H1 (cell line): Measurements from ENCODE around the gene HRH1. TPM values are rescaled to one million over a fixed set of nuclear protein-coding genes. Genes with fewer than 3 reads are reported as not detected.

Experiments
- CTCF ChIA-PET: fragments of 300-600 bp; sonication (Branson Sonifier 250); formaldehyde crosslinking; loops from one replicate; lab custom pipeline; 2021; ENCODE audit not compliant: partially characterized antibody; lab: Charles Lee
- POLR2A ChIA-PET: fragments of 300-600 bp; sonication (Branson Sonifier 250); formaldehyde crosslinking; loops from one replicate; lab custom pipeline; 2021; ENCODE audit warnings: inconsistent platforms; ENCODE audit not compliant: partially characterized antibody; lab: Charles Lee
- DNase-seq, 2 experiments: peaks; one replicate each; pipeline versions ENCODE4 v3.0.0 to v3.0.0-alpha.2; 2010 to 2022; ENCODE audit warnings: low spot score in 2 of 2, low read depth in 1 of 2, mixed read lengths in 1 of 2
- FAIRE-seq: peaks from 2 replicates; lab custom pipeline; 2011; peaks lifted over from hg19 to GRCh38; lab: Jason Lieb, UNC
- H2AFZ ChIP-seq: 2 replicates; pipeline ENCODE4 v1.8.1; 2012; ENCODE audit warnings: low read length, inconsistent platforms
- H2AK5ac ChIP-seq: 2 replicates; pipeline ENCODE4 v1.6.1; 2013; ENCODE audit warnings: low read depth, low read length
- H2BK120ac ChIP-seq: replicated peaks from 2 replicates; pipeline ENCODE3; 2013; ENCODE audit warnings: low read depth, low read length, inconsistent platforms
- H2BK12ac ChIP-seq: 2 replicates; pipeline ENCODE4 v1.6.1; 2013; ENCODE audit warnings: low read depth, low read length
- H2BK15ac ChIP-seq: 2 replicates; pipeline ENCODE4 v1.6.1; 2013; ENCODE audit warnings: low read length
- H2BK20ac ChIP-seq: 2 replicates; pipeline ENCODE4 v1.6.1; 2013; ENCODE audit warnings: low read length
- H2BK5ac ChIP-seq: 2 replicates; pipeline ENCODE4 v1.6.1; 2013; ENCODE audit warnings: low read depth, low read length
- H3K14ac ChIP-seq: 2 replicates; pipeline ENCODE4 v1.6.1; 2013; ENCODE audit warnings: inconsistent platforms; ENCODE audit not compliant: insufficient read length
- H3K18ac ChIP-seq: 2 replicates; pipeline ENCODE4 v1.6.1; 2013; ENCODE audit warnings: low read length; ENCODE audit errors: extremely low read depth
- H3K23ac ChIP-seq: 2 replicates; pipeline ENCODE4 v1.6.1; 2013; ENCODE audit warnings: inconsistent platforms; ENCODE audit not compliant: insufficient read length
- H3K23me2 ChIP-seq: 2 replicates; pipeline ENCODE4 v1.6.1; 2013; ENCODE audit warnings: low read depth, low read length
- H3K27ac ChIP-seq: 2 replicates; pipeline ENCODE4 v1.6.1; 2011; ENCODE audit warnings: low read depth, low read length, inconsistent platforms
- H3K27me3 ChIP-seq, 4 experiments: replicated peaks in 1 of 4; 1 replicate in 1 of 4; 2 replicates in 3 of 4; pipeline versions ENCODE4 v1.6.1 to v1.8.1; 2011 to 2013; ENCODE audit warnings: low read length in 3 of 4, mild to moderate bottlenecking in 3 of 4, inconsistent platforms in 2 of 4, mixed read lengths in 2 of 4, moderate library complexity in 1 of 4; ENCODE audit not compliant: control insufficient read depth in 3 of 4, insufficient read depth in 3 of 4; ENCODE audit errors: extremely low read depth in 1 of 4
- H3K36me3 ChIP-seq, 4 experiments: 2 replicates each; pipeline versions ENCODE4 v1.6.1 to v1.8.1; 2011 to 2013; ENCODE audit warnings: mild to moderate bottlenecking in 4 of 4, low read length in 3 of 4, moderate library complexity in 2 of 4, control low read depth in 1 of 4, inconsistent platforms in 1 of 4; ENCODE audit not compliant: insufficient read depth in 4 of 4, control insufficient read depth in 2 of 4
- H3K4ac ChIP-seq: replicated peaks from 2 replicates; pipeline ENCODE3; 2013; ENCODE audit warnings: low read length, low read depth, mixed read lengths, inconsistent platforms; ENCODE audit not compliant: insufficient read length
- H3K4me1 ChIP-seq, 4 experiments: replicated peaks in 1 of 4; 1 replicate in 1 of 4; 2 replicates in 3 of 4; pipeline versions ENCODE4 v1.6.1 to v1.8.1; 2011 to 2013; ENCODE audit warnings: low read length in 3 of 4, inconsistent platforms in 2 of 4, mixed read lengths in 1 of 4; ENCODE audit not compliant: insufficient read depth in 4 of 4, control insufficient read depth in 3 of 4
- H3K4me2 ChIP-seq, 2 experiments: 2 replicates each; pipeline versions ENCODE4 v1.6.1 to v1.8.1; 2011 to 2013; ENCODE audit warnings: low read depth in 2 of 2, low read length in 2 of 2, control low read depth in 1 of 2, inconsistent platforms in 1 of 2, mild to moderate bottlenecking in 1 of 2; ENCODE audit not compliant: insufficient read depth in 1 of 2
- H3K4me3 ChIP-seq, 4 experiments: fragments of 200-600, 300-600 bp in 1 of 4; sonication (generic), shearing (Covaris generic), sonication (Bioruptor Twin) in 1 of 4; 2 replicates each; pipeline versions ENCODE4 v1.5.1 to v1.8.1; 2011 to 2016; ENCODE audit warnings: low read length in 4 of 4, low read depth in 3 of 4, control low read depth in 2 of 4, inconsistent platforms in 2 of 4, mild to moderate bottlenecking in 2 of 4, mixed read lengths in 1 of 4, moderate library complexity in 1 of 4; ENCODE audit not compliant: insufficient read depth in 2 of 4; ENCODE audit errors: extremely low read depth in 1 of 4
- H3K56ac ChIP-seq: replicated peaks from 2 replicates; pipeline ENCODE3; 2013; ENCODE audit warnings: low read depth, mild to moderate bottlenecking, mixed read lengths, low read length, inconsistent platforms; ENCODE audit not compliant: insufficient read length
- H3K79me1 ChIP-seq: 2 replicates; pipeline ENCODE4 v1.6.1; 2013; ENCODE audit warnings: low read depth, low read length, control low read depth
- H3K79me2 ChIP-seq, 2 experiments: 2 replicates each; pipeline versions ENCODE4 v1.6.1 to v1.8.1; 2012 to 2013; ENCODE audit warnings: low read length in 2 of 2, mild to moderate bottlenecking in 2 of 2, inconsistent platforms in 1 of 2; ENCODE audit not compliant: insufficient read depth in 2 of 2, control insufficient read depth in 1 of 2
- H3K9ac ChIP-seq, 4 experiments: replicated peaks in 1 of 4; 1 replicate in 1 of 4; 2 replicates in 3 of 4; pipeline versions ENCODE4 v1.6.1 to v1.8.1; 2011 to 2013; ENCODE audit warnings: low read depth in 3 of 4, low read length in 3 of 4, control low read depth in 2 of 4, mild to moderate bottlenecking in 2 of 4, moderate library complexity in 2 of 4, inconsistent platforms in 1 of 4; ENCODE audit errors: extremely low read depth in 1 of 4
- H3K9me3 ChIP-seq, 2 experiments: 2 replicates each; pipeline versions ENCODE4 v1.6.1 to v1.8.1; 2012 to 2013; ENCODE audit warnings: mild to moderate bottlenecking in 2 of 2, moderate library complexity in 2 of 2, control low read depth in 1 of 2, inconsistent platforms in 1 of 2, low read depth in 1 of 2, low read length in 1 of 2, mixed read lengths in 1 of 2; ENCODE audit not compliant: insufficient read depth in 2 of 2
- H4K20me1 ChIP-seq, 2 experiments: replicated peaks in 1 of 2; 2 replicates each; pipeline versions ENCODE3 to v1.8.1; 2011 to 2013; ENCODE audit warnings: inconsistent platforms in 2 of 2, low read length in 2 of 2, mild to moderate bottlenecking in 1 of 2; ENCODE audit not compliant: insufficient read depth in 2 of 2, control insufficient read depth in 1 of 2
- H4K5ac ChIP-seq: 2 replicates; pipeline ENCODE4 v1.6.1; 2013; ENCODE audit warnings: low read length, low read depth, mixed read lengths, inconsistent platforms; ENCODE audit not compliant: insufficient read length
- H4K8ac ChIP-seq: 2 replicates; pipeline ENCODE4 v1.8.0; 2013; ENCODE audit warnings: mild to moderate bottlenecking, moderate library complexity, low read length, inconsistent platforms; ENCODE audit not compliant: insufficient read depth; ENCODE audit errors: extremely low read depth
- H4K91ac ChIP-seq: replicated peaks from 2 replicates; pipeline ENCODE3; 2013; ENCODE audit warnings: low read length, mixed read lengths, inconsistent platforms; ENCODE audit not compliant: insufficient read length
- CEBPB ChIP-seq: IDR thresholded peaks from 2 replicates; pipeline ENCODE4 v1.6.1; 2012; ENCODE audit warnings: low read depth, low read length
- POU5F1 ChIP-seq: IDR thresholded peaks from 2 replicates; pipeline ENCODE4 v1.6.1; 2011; ENCODE audit warnings: low read depth, mild to moderate bottlenecking, low read length, moderate library complexity
- WGBS, 2 experiments: shearing (Covaris generic) in 1 of 2; methylation state at CpG; one replicate each; pipeline versions ENCODE4 v1.1.6 to v1.1.7; 2013 to 2015; ENCODE audit warnings: low lambda C conversion rate in 2 of 2, mixed read lengths in 2 of 2, inconsistent platforms in 1 of 2, low coverage in 1 of 2, missing lambda C conversion rate in 1 of 2; ENCODE audit not compliant: insufficient replicate concordance in 2 of 2, insufficient coverage in 1 of 2, insufficient read length in 1 of 2; ENCODE audit errors: extremely low coverage in 1 of 2, missing lambda C conversion rate in 1 of 2; 5-methylcytosine and 5-hydroxymethylcytosine counted together
- polyA plus RNA-seq, 7 experiments: library from polyadenylated mRNA; depleted of rRNA in 3 of 7; stranded (reverse) in 5 of 7; unstranded in 2 of 7; fragments of >200 nt in 5 of 7; fragments of 200-250 nt in 2 of 7; gene quantifications; 1 replicate in 5 of 7; 2 replicates in 1 of 7; 4 replicates in 1 of 7; pipeline versions ENCODE4 v1.2.1 to v1.2.3, GENCODE V29; 2011 to 2013; ENCODE audit warnings: missing spikeins in 2 of 7, mixed read lengths in 2 of 7
- total RNA-seq: library from RNA; stranded (reverse); fragmentation: NEBNext Ultra II Directional; extraction: Animal tissue kit (Norgen Biotek cat#: 25700); gene quantifications from 2 replicates; pipeline ENCODE4 v1.2.1, GENCODE V29; 2021

HRH1 gene
- total and polyA plus RNA-seq, 2 of the 8 experiments (the other 6 are each of a cell fraction or from before 2014, with no cell fraction given): 0.11 TPM; not detected in 1

GRCh38 chr3:11118181-11118682, 36.1 kb upstream of the HRH1 start:
- no peaks in the 10 kb centered on the region for H3K79me2 ChIP-seq
- H3K79me1 ChIP-seq: no peaks in the 10 kb centered on the region
- H3K4me1 ChIP-seq: peaks cover 0 to 5% (median 0%) of the 10 kb centered on the region in 4 experiments; a peak in 1 of 7 replicates
- H4K20me1 ChIP-seq: no peaks in the 10 kb centered on the region
- H3K23ac ChIP-seq: no peak overlapping the region
- H2BK20ac ChIP-seq: no peak overlapping the region
- H3K27me3 ChIP-seq: no peaks in the 10 kb centered on the region
- no peak overlapping the region for H3K14ac ChIP-seq
- no peak overlapping the region for H3K4me2 ChIP-seq
- FAIRE-seq (no peak), DNase-seq (no peak)
- H3K9me3 ChIP-seq: peaks cover 0 to 3% of the 10 kb centered on the region in 2 experiments; a peak in 1 of 4 replicates
- H2AFZ ChIP-seq: no peak overlapping the region
- H3K27ac ChIP-seq: no peak overlapping the region
- H4K8ac ChIP-seq: no peak overlapping the region
- no peak overlapping the region for H2BK12ac ChIP-seq
- H2BK5ac ChIP-seq: no peak overlapping the region
- H4K91ac ChIP-seq: no peak overlapping the region
- no peaks in the 10 kb centered on the region for H3K36me3 ChIP-seq
- no peak overlapping the region for H3K4me3 ChIP-seq
- H3K56ac ChIP-seq: no peak overlapping the region
- no peak overlapping the region for H3K9ac ChIP-seq
- TF ChIP-seq POU5F1 (no peak), CEBPB (no peak)
- no peak overlapping the region for H3K4ac ChIP-seq
- 76% methylated on average over 8 of the region's 8 CpGs; no CpG with 5 or more reads in 1 of the 2 experiments for WGBS, 2 experiments
- no peak overlapping the region for H2AK5ac ChIP-seq
- peaks cover 4% of the 10 kb centered on the region; the same call in 1 of the 2 replicates for H3K23me2 ChIP-seq
- no peak overlapping the region for H2BK15ac ChIP-seq
- no peak overlapping the region for H4K5ac ChIP-seq
- H3K18ac ChIP-seq: no peak overlapping the region
- ChIA-PET POLR2A (no interaction called here), CTCF (interaction anchor here (0.9 to 1.2 kb wide), 2 partner anchors 37 to 39 kb away, joined by 3 read pairs; no protein-coding TSS in a partner anchor)
- no peak overlapping the region for H2BK120ac ChIP-seq
